Liver (tissue), 9 donors: ENCODE measurements around the gene DCUN1D2. TPM values are rescaled to one million over a fixed set of nuclear protein-coding genes. Genes with fewer than 3 reads are reported as not detected.

Source experiments
- DNase-seq: peaks from one replicate; pipeline ENCODE4 v3.0.0-alpha.2; 2017; ENCODE audit warnings: low spot score
- H3K27ac ChIP-seq, 2 donors: one replicate each; pipeline ENCODE4 v1.7.0; 2013; ENCODE audit warnings: inconsistent platforms in 2 of 2, low read length in 2 of 2, control low read depth in 1 of 2, low read depth in 1 of 2, mild to moderate bottlenecking in 1 of 2
- H3K27me3 ChIP-seq, 4 donors: one replicate each; pipeline versions ENCODE4 v1.6.1 to v1.7.0; 2013; ENCODE audit warnings: low read length in 3 of 4, inconsistent platforms in 1 of 4, mild to moderate bottlenecking in 1 of 4, moderate library complexity in 1 of 4; ENCODE audit not compliant: control insufficient read depth in 4 of 4, insufficient read depth in 4 of 4
- H3K36me3 ChIP-seq, 4 donors: one replicate each; pipeline versions ENCODE4 v1.6.1 to v1.7.0; 2013; ENCODE audit warnings: low read length in 3 of 4, mild to moderate bottlenecking in 3 of 4, low read depth in 1 of 4, moderate library complexity in 1 of 4; ENCODE audit not compliant: control insufficient read depth in 4 of 4, insufficient read depth in 3 of 4
- H3K4me1 ChIP-seq, 4 donors: one replicate each; pipeline versions ENCODE4 v1.6.1 to v1.7.0; 2013; ENCODE audit warnings: low read length in 3 of 4, mild to moderate bottlenecking in 3 of 4, moderate library complexity in 1 of 4; ENCODE audit not compliant: control insufficient read depth in 4 of 4, insufficient read depth in 4 of 4
- H3K4me3 ChIP-seq, 3 donors: one replicate each; pipeline versions ENCODE4 v1.6.1 to v1.7.0; 2013; ENCODE audit warnings: low read length in 3 of 3, control low read depth in 1 of 3, low read depth in 1 of 3, mild to moderate bottlenecking in 1 of 3
- H3K9ac ChIP-seq, 2 donors: one replicate each; pipeline ENCODE4 v1.7.0; 2013; ENCODE audit warnings: low read length in 2 of 2, mild to moderate bottlenecking in 2 of 2, moderate library complexity in 2 of 2, control low read depth in 1 of 2, low read depth in 1 of 2
- H3K9me3 ChIP-seq, 4 donors: one replicate each; pipeline versions ENCODE4 v1.6.1 to v1.7.0; 2013; ENCODE audit warnings: low read length in 3 of 4; ENCODE audit not compliant: control insufficient read depth in 4 of 4
- EGR1 ChIP-seq, 2 donors: IDR thresholded peaks; 2 replicates each; pipeline ENCODE4 v1.6.1; 2016 to 2018; ENCODE audit warnings: antibody characterized with exemption in 2 of 2, low read depth in 2 of 2
- FOXA1 ChIP-seq: IDR thresholded peaks from 2 replicates; pipeline ENCODE4 v1.6.1; 2016; ENCODE audit warnings: antibody characterized with exemption
- FOXA2 ChIP-seq: IDR thresholded peaks from 2 replicates; pipeline ENCODE4 v1.6.1; 2016; ENCODE audit warnings: antibody characterized with exemption
- GABPA ChIP-seq, 2 donors: IDR thresholded peaks in 1 of 2; conservative IDR thresholded peaks in 1 of 2; 2 replicates each; pipeline ENCODE4 v1.6.1; 2016; ENCODE audit warnings: antibody characterized with exemption in 2 of 2, mild to moderate bottlenecking in 1 of 2, moderate library complexity in 1 of 2
- HNF4A ChIP-seq, 2 donors: conservative IDR thresholded peaks; 2 replicates each; pipeline ENCODE4 v1.6.1; 2016; ENCODE audit warnings: antibody characterized with exemption in 2 of 2, mild to moderate bottlenecking in 2 of 2
- HNF4G ChIP-seq: IDR thresholded peaks from 2 replicates; pipeline ENCODE4 v1.6.1; 2016; ENCODE audit warnings: antibody characterized with exemption
- JUND ChIP-seq, 2 donors: IDR thresholded peaks; 2 replicates each; pipeline ENCODE4 v1.6.1; 2016; ENCODE audit warnings: antibody characterized with exemption in 2 of 2
- NR2F2 ChIP-seq: IDR thresholded peaks from 2 replicates; pipeline ENCODE4 v1.6.1; 2016; ENCODE audit warnings: antibody characterized with exemption
- RAD21 ChIP-seq, 2 donors: IDR thresholded peaks; 2 replicates each; pipeline ENCODE4 v1.6.1; 2016; ENCODE audit warnings: antibody characterized with exemption in 2 of 2, mild to moderate bottlenecking in 2 of 2
- REST ChIP-seq: IDR thresholded peaks from 2 replicates; pipeline ENCODE4 v1.6.1; 2016; ENCODE audit warnings: antibody characterized with exemption, mild to moderate bottlenecking
- RXRA ChIP-seq, 2 donors: IDR thresholded peaks; 2 replicates each; pipeline ENCODE4 v1.6.1; 2017 to 2018; ENCODE audit warnings: antibody characterized with exemption in 2 of 2, mild to moderate bottlenecking in 1 of 2
- SP1 ChIP-seq: IDR thresholded peaks from 2 replicates; pipeline ENCODE4 v1.6.1; 2018; ENCODE audit warnings: antibody characterized with exemption, mild to moderate bottlenecking
- TAF1 ChIP-seq: conservative IDR thresholded peaks from 2 replicates; pipeline ENCODE4 v1.6.1; 2016; ENCODE audit warnings: antibody characterized with exemption, mild to moderate bottlenecking
- YY1 ChIP-seq: IDR thresholded peaks from 2 replicates; pipeline ENCODE4 v1.6.1; 2016; ENCODE audit warnings: antibody characterized with exemption, mild to moderate bottlenecking
- WGBS: extraction: QIAGEN DNeasy Blood & Tissue Kit; methylation state at CpG from one replicate; pipeline ENCODE4 v1.1.7; 2013; 5-methylcytosine and 5-hydroxymethylcytosine counted together
- polyA plus RNA-seq, 2 donors: library from polyadenylated mRNA; stranded (reverse) in 1 of 2; unstranded in 1 of 2; fragments of 200-250 nt in 1 of 2; fragments of >200 nt in 1 of 2; fragmentation: Nextera tagmentation in 1 of 2; extraction: Ambion mirVana in 1 of 2; gene quantifications; one replicate each; pipeline versions ENCODE4 v1.2.1 to v1.2.3, GENCODE V29; 2013 to 2015
- total RNA-seq, 2 donors: library from RNA; depleted of rRNA; stranded (reverse); fragments of >200 nt; gene quantifications; one replicate each; pipeline ENCODE4 v1.2.3, GENCODE V29; 2014
- TF ChIP-seq, protein P1 (sequence below): IDR thresholded peaks from 2 replicates; pipeline ENCODE4 v1.6.1; 2016; ENCODE audit warnings: antibody characterized with exemption
- donor health status: healthy.
- donor health status: healthy.
- donor health status: healthy.
- donor health status: healthy.
- donor health status: healthy.

The DCUN1D2 gene
- total and polyA plus RNA-seq, 4 donors = 4.0 to 13.1 (median 5.5) TPM

- Histone ChIP-seq H3K9me3 (no peaks in the 10 kb centered on the region), H3K36me3 (peaks cover 0 to 18% (median 14%) of the 10 kb centered on the region in 4 donors), H3K9ac (no peak overlapping the region), H3K27me3 (no peaks in the 10 kb centered on the region), H3K4me3 (no peak overlapping the region), H3K4me1 (peaks cover 0 to 8% (median 2%) of the 10 kb centered on the region in 4 donors), H3K27ac (no peak overlapping the region)
- no peak for DNase-seq
- 83% methylated on average over 4 of the region's 4 CpGs for WGBS
- TF ChIP-seq HNF4A (conservative IDR thresholded peaks at IDR 0.05) (no peak), TAF1 (no peak), NR2F2 (no peak), SP1 (no peak), RAD21 (IDR thresholded peaks at IDR 0.05) (no peak), JUND (IDR thresholded peaks at IDR 0.05) (no peak), GABPA (IDR thresholded peaks at IDR 0.05 in 1 of 2, conservative IDR thresholded peaks at IDR 0.05 in 1 of 2) (no peak), RXRA (IDR thresholded peaks at IDR 0.05) (no peak), FOXA2 (no peak), YY1 (no peak), REST (no peak), HNF4G (no peak)
- TF ChIP-seq, protein P1, sequence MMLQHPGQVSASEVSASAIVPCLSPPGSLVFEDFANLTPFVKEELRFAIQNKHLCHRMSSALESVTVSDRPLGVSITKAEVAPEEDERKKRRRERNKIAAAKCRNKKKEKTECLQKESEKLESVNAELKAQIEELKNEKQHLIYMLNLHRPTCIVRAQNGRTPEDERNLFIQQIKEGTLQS = no peak
Measured at GRCh38 chr13:113479179-113479578, 11.3 kb downstream of the DCUN1D2 start.

DNA sequence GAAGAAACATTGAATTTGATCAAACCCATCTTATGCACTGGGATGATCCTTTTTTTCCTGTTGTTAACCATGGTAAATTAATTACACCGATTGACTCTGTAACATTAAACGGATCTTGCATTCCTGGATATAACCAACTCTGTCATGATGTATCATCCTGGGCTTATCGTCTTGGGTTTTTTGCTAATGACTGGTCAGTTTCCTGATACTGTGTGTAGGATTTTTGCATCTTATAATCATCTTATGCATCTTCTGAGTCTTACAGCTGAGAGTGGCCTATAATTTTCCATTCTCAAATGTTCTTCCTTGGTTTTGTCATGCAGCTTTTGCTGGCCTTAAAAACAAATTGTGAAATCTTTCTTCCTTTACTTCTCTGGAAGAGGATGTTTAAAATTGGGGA lies 12.8 kb downstream of the DCUN1D2 start:
- H3K4me1 ChIP-seq = peaks cover 0 to under 1% (median 0%) of the 10 kb centered on the region in 4 donors
- H3K36me3 ChIP-seq = peaks cover 0 to 18% (median 14%) of the 10 kb centered on the region in 4 donors
- WGBS = 98% methylated on average over 3 of the region's 3 CpGs
- H3K27ac ChIP-seq = no peak overlapping the region
- DNase-seq = no peak
- no peaks in the 10 kb centered on the region for H3K9me3 ChIP-seq
- H3K27me3 ChIP-seq = no peaks in the 10 kb centered on the region
- H3K4me3 ChIP-seq = no peak overlapping the region
- no peak overlapping the region for H3K9ac ChIP-seq
- TF ChIP-seq TAF1 (no peak), RXRA (IDR thresholded peaks at IDR 0.05) (no peak), NR2F2 (no peak), EGR1 (IDR thresholded peaks at IDR 0.05; ENCODE audit: low read depth in 2 of 2) (no peak), FOXA1 (no peak), SP1 (no peak), HNF4A (conservative IDR thresholded peaks at IDR 0.05) (no peak), REST (no peak), HNF4G (no peak), GABPA (IDR thresholded peaks at IDR 0.05 in 1 of 2, conservative IDR thresholded peaks at IDR 0.05 in 1 of 2) (no peak), RAD21 (IDR thresholded peaks at IDR 0.05) (no peak)
